HG02981 (cell line): ENCODE results near the gene UBXN10.

ENCODE experiments used
- ATAC-seq: cut with Tn5 transposase; IDR thresholded peaks from one replicate; pipeline ENCODE4 v1.9.1; 2021; ENCODE audit warnings: mild to moderate bottlenecking, moderate library complexity; ENCODE audit not compliant: unreplicated experiment

UBXN10 gene

GRCh38 chr1:20233394-20233793 lies 47.5 kb downstream of the UBXN10 start:
- ATAC-seq, result no peak

- no peak for ATAC-seq
These were observed 48.0 kb downstream of the UBXN10 start for GRCh38 chr1:20233866-20234265.

GRCh38 chr1:20234788-20235535 lies 49.1 kb downstream of the UBXN10 start:
- no peak for ATAC-seq

GRCh38 chr1:20237646-20238045 lies 51.8 kb downstream of the UBXN10 start:
- ATAC-seq, result no peak

- no peak for ATAC-seq
These were observed 54.1 kb downstream of the UBXN10 start for GRCh38 chr1:20240012-20240411.

GRCh38 chr1:20242890-20243479 lies 57.1 kb downstream of the UBXN10 start:
- no peak for ATAC-seq
